Transverse colon (tissue), 4 donors: ENCODE measurements around the gene RPS6KL1.

ENCODE experiments used
- CTCF ChIP-seq, 5 experiments: fragments of 200-600 bp in 3 of 5; fragments of 450-650 bp in 2 of 5; sonication (generic) in 3 of 5; IDR thresholded peaks; 1 replicate in 2 of 5; 2 replicates in 3 of 5; pipeline ENCODE4 v1.5.1; 2016 to 2017; ENCODE audit warnings: antibody characterized with exemption in 5 of 5, inconsistent platforms in 3 of 5, mild to moderate bottlenecking in 2 of 5, moderate library complexity in 1 of 5
- EP300 ChIP-seq: sonication (generic); formaldehyde crosslinking; IDR thresholded peaks from one replicate; pipeline ENCODE4 v1.6.1; 2017; ENCODE audit warnings: antibody characterized with exemption, low read depth
- POLR2A ChIP-seq: fragments of 450-650 bp; IDR thresholded peaks from one replicate; pipeline ENCODE4 v1.6.1; 2016; ENCODE audit warnings: antibody characterized with exemption, mild to moderate bottlenecking, moderate library complexity
- POLR2AphosphoS5 ChIP-seq, 3 donors: sonication (generic); formaldehyde crosslinking; IDR thresholded peaks; one replicate each; pipeline ENCODE4 v1.6.1; 2016; ENCODE audit warnings: antibody characterized with exemption in 3 of 3

- TF ChIP-seq CTCF (IDR thresholded peaks at IDR 0.05) (no peak), POLR2AphosphoS5 (IDR thresholded peaks at IDR 0.05) (no peak), EP300 (no peak), POLR2A (no peak)
Measured at GRCh38 chr14:74915426-74915825, 7.6 kb downstream of the RPS6KL1 start.
